D721Med (cell line): Measurements from ENCODE around the gene PPP3CB.

Source experiments
- DNase-seq: peaks from one replicate; pipeline ENCODE4 v3.0.0; 2011; ENCODE audit warnings: low spot score; ENCODE audit not compliant: insufficient read length
- FAIRE-seq: peaks from 2 replicates; lab custom pipeline; 2011; peaks lifted over from hg19 to GRCh38; lab: Jason Lieb, UNC
- CTCF ChIP-seq: IDR thresholded peaks from 2 replicates; pipeline ENCODE4 v1.5.1; 2012; ENCODE audit warnings: mild to moderate bottlenecking, control low read depth; ENCODE audit not compliant: insufficient read depth; ENCODE audit errors: missing control alignments

The PPP3CB gene

DNA sequence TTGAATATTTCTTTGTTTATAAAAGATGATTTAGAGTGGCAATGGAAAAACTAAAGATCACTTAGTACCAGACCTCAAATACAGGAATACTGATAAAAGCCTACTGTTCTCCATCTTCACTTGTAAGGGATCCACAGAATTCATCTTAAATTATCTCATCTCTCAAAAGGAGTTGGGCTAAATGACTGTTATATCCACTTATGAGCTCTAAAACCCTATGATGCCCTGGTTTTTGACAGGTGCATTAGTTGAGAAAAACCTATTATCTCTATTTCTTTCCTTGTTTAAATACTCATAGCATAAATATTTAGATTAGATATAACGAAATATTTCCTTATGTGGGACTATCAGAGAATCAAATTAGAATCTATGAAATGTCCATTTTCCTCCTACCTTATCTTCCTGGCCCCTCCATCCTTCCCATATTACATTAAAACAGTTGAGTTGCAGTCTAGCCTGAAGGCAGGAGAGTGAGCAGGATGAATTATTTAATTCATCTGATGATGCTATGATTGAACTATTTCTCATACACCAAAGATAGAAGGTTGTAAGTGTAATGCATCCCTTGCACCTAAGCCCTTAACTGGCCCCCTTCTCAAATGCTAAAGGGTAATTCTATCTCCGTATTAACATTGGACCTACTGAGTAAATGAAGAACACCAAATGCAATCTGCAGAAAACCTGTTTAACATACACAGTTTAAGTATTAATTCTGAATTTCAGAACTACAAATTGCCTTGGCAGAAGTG lies 29.7 kb downstream of the PPP3CB start:
- no peak for DNase-seq
- TF ChIP-seq CTCF, result no peak
- no peak for FAIRE-seq

GRCh38 chr10:73460897-73461296 lies 34.9 kb downstream of the PPP3CB start:
- no peak for TF ChIP-seq CTCF
- FAIRE-seq (no peak), DNase-seq (no peak)

DNA sequence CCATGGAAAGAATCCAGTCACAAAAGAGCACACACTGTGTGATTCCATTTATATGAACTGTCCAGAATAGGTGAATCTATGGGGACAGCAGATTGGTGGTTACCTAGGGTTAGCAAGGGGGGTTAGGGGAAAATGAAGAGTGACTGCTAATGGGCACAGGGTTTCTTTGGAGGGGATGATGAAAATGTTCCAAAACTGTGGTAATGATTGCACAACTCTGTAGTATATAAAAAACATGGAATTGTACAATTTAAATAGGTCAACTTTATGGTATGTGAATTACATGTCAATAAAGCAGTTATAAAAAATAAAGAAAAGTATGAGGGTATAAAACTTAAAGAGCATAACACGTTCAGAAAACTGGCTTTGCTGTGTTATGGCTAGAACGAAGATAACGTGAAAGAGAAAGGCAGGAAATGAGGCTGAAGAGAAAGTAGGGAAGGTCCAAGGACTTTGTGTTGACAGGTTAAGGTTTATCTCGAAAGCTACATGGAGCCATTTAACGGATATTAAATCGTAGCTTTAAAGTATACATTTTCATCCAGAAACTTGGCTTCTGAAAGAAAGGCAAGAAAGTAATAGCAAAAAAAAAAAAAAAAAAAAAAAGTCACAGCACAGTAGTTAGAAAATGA lies 36.0 kb downstream of the PPP3CB start:
- DNase-seq (no peak), FAIRE-seq (no peak)
- TF ChIP-seq CTCF, result no peak

- FAIRE-seq, result no peak
- no peak for DNase-seq
- no peak for TF ChIP-seq CTCF
Measured at GRCh38 chr10:73456187-73456890, 39.5 kb downstream of the PPP3CB start.

DNA sequence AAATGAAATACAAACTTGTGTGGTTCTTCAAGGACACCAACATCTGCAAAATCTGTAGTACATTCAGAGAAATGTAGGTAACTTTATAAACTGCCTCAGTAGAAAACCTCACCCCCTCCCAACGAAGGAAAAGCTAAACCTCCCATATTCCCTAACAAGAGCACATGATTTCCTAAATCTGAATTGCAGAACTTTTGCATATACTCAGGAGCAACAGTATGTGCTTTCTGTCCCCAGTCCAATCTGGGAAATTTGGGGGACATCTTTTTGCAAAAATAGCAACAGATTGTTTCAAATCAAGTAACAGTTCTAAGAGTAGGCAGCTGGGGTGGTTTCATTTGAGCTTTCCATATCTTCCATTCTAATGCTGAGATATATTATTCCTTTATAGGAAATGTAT lies 46.7 kb downstream of the PPP3CB start:
- FAIRE-seq, result no peak
- no peak for DNase-seq
- TF ChIP-seq CTCF, result no peak

GRCh38 chr10:73448384-73448783 lies 47.4 kb downstream of the PPP3CB start:
- FAIRE-seq, result peak; percentile 38
- no peak for TF ChIP-seq CTCF
- no peak for DNase-seq
